Skeletal muscle cell (primary cell): Measurements from ENCODE around the gene NCCRP1.

Experiments used
- DNase-seq: peaks from one replicate; pipeline ENCODE4 v3.0.0-alpha.2; 2010; ENCODE audit warnings: low read depth
- H3K4me3 ChIP-seq: 2 replicates; pipeline ENCODE4 v1.5.1; 2011; ENCODE audit warnings: low read depth, mild to moderate bottlenecking, control low read depth, low read length, moderate library complexity

The NCCRP1 gene

GRCh38 chr19:39177110-39177699 lies 19.6 kb upstream of the NCCRP1 start:
- no peak for DNase-seq
- no peak overlapping the region for H3K4me3 ChIP-seq

GRCh38 chr19:39177736-39178135 lies 19.0 kb upstream of the NCCRP1 start:
- no peak overlapping the region for H3K4me3 ChIP-seq
- DNase-seq = no peak

- H3K4me3 ChIP-seq = no peak overlapping the region
- DNase-seq = no peak
Observed at GRCh38 chr19:39178296-39179006, 18.3 kb upstream of the NCCRP1 start.

- no peak for DNase-seq
- no peak overlapping the region for H3K4me3 ChIP-seq
Observed at GRCh38 chr19:39179754-39180153, 17.0 kb upstream of the NCCRP1 start.

- no peak overlapping the region for H3K4me3 ChIP-seq
- DNase-seq = no peak
Observed at GRCh38 chr19:39180749-39181148, 16.0 kb upstream of the NCCRP1 start.

- DNase-seq = no peak
- no peak overlapping the region for H3K4me3 ChIP-seq
Observed at GRCh38 chr19:39181500-39182173, 15.1 kb upstream of the NCCRP1 start.

GRCh38 chr19:39182174-39182505 lies 14.6 kb upstream of the NCCRP1 start:
- no peak for DNase-seq
- no peak overlapping the region for H3K4me3 ChIP-seq

- DNase-seq = no peak
Observed at GRCh38 chr19:39183104-39183503, 13.7 kb upstream of the NCCRP1 start.

GRCh38 chr19:39186391-39186790 lies 10.4 kb upstream of the NCCRP1 start:
- no peak for DNase-seq
- no peak overlapping the region for H3K4me3 ChIP-seq

More at GRCh38 chr19:39183104-39183503, 13.7 kb upstream of the NCCRP1 start:
- no peak overlapping the region for H3K4me3 ChIP-seq

- DNase-seq = no peak
- no peak overlapping the region for H3K4me3 ChIP-seq
Observed at GRCh38 chr19:39187552-39187943, 9.2 kb upstream of the NCCRP1 start.

- no peak overlapping the region for H3K4me3 ChIP-seq
- no peak for DNase-seq
Observed at GRCh38 chr19:39188960-39189359, 7.8 kb upstream of the NCCRP1 start.

GRCh38 chr19:39190768-39191167 lies 6.0 kb upstream of the NCCRP1 start:
- H3K4me3 ChIP-seq = no peak overlapping the region
- no peak for DNase-seq

GRCh38 chr19:39192846-39193245 lies 3.9 kb upstream of the NCCRP1 start:
- DNase-seq = no peak
- no peak overlapping the region for H3K4me3 ChIP-seq

GRCh38 chr19:39193803-39194202 lies 3.0 kb upstream of the NCCRP1 start:
- DNase-seq = no peak
- H3K4me3 ChIP-seq = no peak overlapping the region

GRCh38 chr19:39194832-39195542 lies 1.8 kb upstream of the NCCRP1 start:
- no peak for DNase-seq
- no peak overlapping the region for H3K4me3 ChIP-seq

GRCh38 chr19:39195755-39196154 lies 1.0 kb upstream of the NCCRP1 start:
- no peak overlapping the region for H3K4me3 ChIP-seq
- DNase-seq = no peak

GRCh38 chr19:39196320-39196719 lies 444 bp upstream of the NCCRP1 start:
- DNase-seq = no peak
- H3K4me3 ChIP-seq = no peak overlapping the region

- no peak overlapping the region for H3K4me3 ChIP-seq
- DNase-seq = no peak
Observed at GRCh38 chr19:39197808-39198207, 1.0 kb downstream of the NCCRP1 start.

- DNase-seq = no peak
- H3K4me3 ChIP-seq = no peak overlapping the region
Observed at GRCh38 chr19:39199025-39199424, 2.3 kb downstream of the NCCRP1 start.

- no peak overlapping the region for H3K4me3 ChIP-seq
- no peak for DNase-seq
Observed at GRCh38 chr19:39200066-39200802, 3.5 kb downstream of the NCCRP1 start.
